Transverse colon (tissue), 4 donors: ENCODE results near the gene RAPGEF2. TPM values are rescaled to one million over a fixed set of nuclear protein-coding genes. Genes with fewer than 3 reads are reported as not detected.
"Not testable (repeated sequence)": the region's sequence is repeated elsewhere in the genome, so short reads cannot be mapped to it uniquely, and the experiment has no call there.

Experiments
- DNase-seq: peaks from one replicate; pipeline ENCODE4 v3.0.0-alpha.2; 2019
- H3K27ac ChIP-seq, 4 donors: fragments of 200-600 bp; sonication (generic); 2 replicates each; pipeline ENCODE4 v1.5.1; 2016 to 2018; ENCODE audit warnings: inconsistent platforms in 4 of 4
- H3K27me3 ChIP-seq: fragments of 200-600 bp; sonication (generic); 2 replicates; pipeline ENCODE4 v1.5.1; 2017; ENCODE audit warnings: inconsistent platforms
- H3K36me3 ChIP-seq, 4 donors: fragments of 200-600 bp; sonication (generic); 2 replicates each; pipeline ENCODE4 v1.5.1; 2017 to 2019; ENCODE audit warnings: inconsistent platforms in 4 of 4
- H3K4me1 ChIP-seq, 4 donors: fragments of 200-600 bp; sonication (generic); 2 replicates each; pipeline ENCODE4 v1.5.1; 2017 to 2020; ENCODE audit warnings: inconsistent platforms in 4 of 4
- H3K4me3 ChIP-seq, 4 donors: fragments of 200-600 bp; sonication (generic); 1 replicate in 1 of 4; 2 replicates in 3 of 4; pipeline versions ENCODE4 v1.5.1 to v1.6.1; 2017 to 2019; ENCODE audit warnings: inconsistent platforms in 4 of 4
- H3K9me3 ChIP-seq, 2 donors: fragments of 200-600 bp; sonication (generic); 2 replicates each; pipeline ENCODE4 v1.5.1; 2017 to 2019; ENCODE audit warnings: inconsistent platforms in 2 of 2
- EP300 ChIP-seq: sonication (generic); formaldehyde crosslinking; IDR thresholded peaks from one replicate; pipeline ENCODE4 v1.6.1; 2017; ENCODE audit warnings: antibody characterized with exemption, low read depth
- POLR2A ChIP-seq: fragments of 450-650 bp; IDR thresholded peaks from one replicate; pipeline ENCODE4 v1.6.1; 2016; ENCODE audit warnings: antibody characterized with exemption, mild to moderate bottlenecking, moderate library complexity
- POLR2AphosphoS5 ChIP-seq, 3 donors: sonication (generic); formaldehyde crosslinking; IDR thresholded peaks; one replicate each; pipeline ENCODE4 v1.6.1; 2016; ENCODE audit warnings: antibody characterized with exemption in 3 of 3
- WGBS, 2 donors: methylation state at CpG; one replicate each; pipeline ENCODE4 v1.1.5; 2018; ENCODE audit warnings: low coverage in 1 of 2; 5-methylcytosine and 5-hydroxymethylcytosine counted together
- in situ Hi-C, 4 donors: fragments of 200-750 bp; cut with MboI; loops; one replicate each; pipeline versions ENCODE4 v1.15.0 to v1.15.1; 2017; ENCODE audit warnings: low sequenced_read_pairs in 3 of 4, low pct_ligation_motif_present in 1 of 4, low pct_unique_long_range_greater_than_20kb in 1 of 4
- intact Hi-C: fragments of 100-400 bp; cut with DNase I; formaldehyde crosslinking; loops from one replicate; pipeline ENCODE4 v1.15.1; 2023; ENCODE audit warnings: low total_unique reads
- total RNA-seq, 4 donors: library from RNA; depleted of rRNA; stranded (reverse); fragments of >200 nt; gene quantifications; one replicate each; pipeline ENCODE4 v1.1.0, GENCODE V29; 2016
- TF ChIP-seq, protein P1 (sequence below), 5 experiments: fragments of 200-600 bp in 3 of 5; fragments of 450-650 bp in 2 of 5; sonication (generic) in 3 of 5; IDR thresholded peaks; 1 replicate in 2 of 5; 2 replicates in 3 of 5; pipeline ENCODE4 v1.5.1; 2016 to 2017; ENCODE audit warnings: antibody characterized with exemption in 5 of 5, inconsistent platforms in 3 of 5, mild to moderate bottlenecking in 2 of 5, moderate library complexity in 1 of 5

RAPGEF2 gene
- total RNA-seq, 4 donors from 2014 or later, result 23.3 to 64.8 (median 49.6) TPM

DNA sequence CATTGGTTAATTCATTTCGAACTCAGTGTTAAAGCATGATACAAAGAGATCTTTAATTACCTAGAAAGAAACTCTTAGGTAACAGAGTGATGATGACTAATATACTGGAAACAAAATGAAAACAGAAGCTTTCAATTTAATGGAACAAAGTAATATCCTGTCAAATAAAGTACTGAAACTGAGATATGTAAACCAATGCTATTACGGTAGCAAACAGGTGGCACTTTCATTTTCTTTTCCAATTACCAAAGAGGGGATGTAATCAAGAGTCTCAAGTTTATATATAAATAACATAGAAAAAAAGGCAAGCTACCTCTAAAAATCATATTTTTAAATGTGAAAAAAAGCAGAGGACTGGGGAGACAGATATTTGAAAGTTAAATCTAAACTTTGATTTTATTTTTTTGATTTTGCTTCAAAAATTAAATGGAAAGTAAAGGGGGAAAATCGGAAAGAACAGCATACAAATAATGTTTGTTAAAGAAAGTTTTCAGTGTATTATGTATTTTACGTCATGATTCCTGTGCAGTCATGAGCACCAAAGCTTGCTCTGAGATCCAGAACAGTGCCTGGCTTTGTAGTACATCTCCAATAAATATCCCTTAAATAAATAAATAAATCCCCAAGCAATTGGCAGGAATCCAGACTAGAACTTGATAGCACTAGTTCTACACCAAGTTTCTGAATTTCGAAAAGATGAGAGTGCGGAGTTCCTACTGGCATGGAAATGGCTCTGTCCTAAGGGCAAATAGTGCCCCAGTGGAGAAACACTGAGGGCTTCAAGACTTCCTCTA lies 25.0 kb upstream of the RAPGEF2 start:
- H3K4me1 ChIP-seq, result peaks cover 0 to 5% (median 0%) of the 10 kb centered on the region in 4 donors
- TF ChIP-seq, protein P1, sequence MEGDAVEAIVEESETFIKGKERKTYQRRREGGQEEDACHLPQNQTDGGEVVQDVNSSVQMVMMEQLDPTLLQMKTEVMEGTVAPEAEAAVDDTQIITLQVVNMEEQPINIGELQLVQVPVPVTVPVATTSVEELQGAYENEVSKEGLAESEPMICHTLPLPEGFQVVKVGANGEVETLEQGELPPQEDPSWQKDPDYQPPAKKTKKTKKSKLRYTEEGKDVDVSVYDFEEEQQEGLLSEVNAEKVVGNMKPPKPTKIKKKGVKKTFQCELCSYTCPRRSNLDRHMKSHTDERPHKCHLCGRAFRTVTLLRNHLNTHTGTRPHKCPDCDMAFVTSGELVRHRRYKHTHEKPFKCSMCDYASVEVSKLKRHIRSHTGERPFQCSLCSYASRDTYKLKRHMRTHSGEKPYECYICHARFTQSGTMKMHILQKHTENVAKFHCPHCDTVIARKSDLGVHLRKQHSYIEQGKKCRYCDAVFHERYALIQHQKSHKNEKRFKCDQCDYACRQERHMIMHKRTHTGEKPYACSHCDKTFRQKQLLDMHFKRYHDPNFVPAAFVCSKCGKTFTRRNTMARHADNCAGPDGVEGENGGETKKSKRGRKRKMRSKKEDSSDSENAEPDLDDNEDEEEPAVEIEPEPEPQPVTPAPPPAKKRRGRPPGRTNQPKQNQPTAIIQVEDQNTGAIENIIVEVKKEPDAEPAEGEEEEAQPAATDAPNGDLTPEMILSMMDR (IDR thresholded peaks at IDR 0.05), result no peak
- TF ChIP-seq POLR2AphosphoS5 (IDR thresholded peaks at IDR 0.05) (no peak), EP300 (no peak), POLR2A (no peak)
- no peaks in the 10 kb centered on the region for H3K9me3 ChIP-seq
- intact Hi-C loops (no loop called here), in situ Hi-C loops (no loop called here)
- no peaks in the 10 kb centered on the region for H3K27me3 ChIP-seq
- H3K36me3 ChIP-seq, result no peaks in the 10 kb centered on the region
- H3K4me3 ChIP-seq, result no peak overlapping the region
- 56 to 62% methylated on average over 6 of the region's 6 CpGs for WGBS, 2 donors
- peak overlapping the region in 1 of 4 donors; percentile 6 for H3K27ac ChIP-seq
- no peak for DNase-seq

DNA sequence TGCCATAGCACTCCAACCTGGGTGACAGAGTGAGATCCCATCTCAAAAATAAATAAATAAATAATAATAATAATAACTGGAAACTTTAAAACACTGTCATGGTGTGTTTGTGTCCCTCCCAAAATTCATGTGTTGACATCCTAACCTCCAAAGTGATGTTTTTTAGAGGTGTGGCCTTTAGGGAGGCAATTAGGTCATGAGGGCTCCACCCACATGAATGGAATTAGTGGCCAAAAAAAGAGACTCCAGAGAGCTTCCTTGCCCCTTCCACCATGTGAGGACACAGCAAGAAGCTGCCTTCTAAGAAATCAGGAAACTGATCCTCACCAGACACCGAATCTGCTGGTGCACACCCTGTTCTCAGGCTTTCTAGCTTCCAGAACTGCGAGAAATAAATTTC lies 23.8 kb upstream of the RAPGEF2 start:
- no peaks in the 10 kb centered on the region for H3K27me3 ChIP-seq
- 73% methylated on average over 2 of the region's 2 CpGs; no CpG with 5 or more reads in 1 of the 2 donors for WGBS, 2 donors
- intact Hi-C loops (no loop called here), in situ Hi-C loops (no loop called here)
- no peak overlapping the region for H3K4me3 ChIP-seq
- H3K9me3 ChIP-seq, result no peaks in the 10 kb centered on the region
- TF ChIP-seq POLR2A (no peak), POLR2AphosphoS5 (IDR thresholded peaks at IDR 0.05) (no peak), EP300 (no peak)
- TF ChIP-seq, protein P1 (IDR thresholded peaks at IDR 0.05), result no peak
- peaks cover 0 to 5% (median 0%) of the 10 kb centered on the region in 4 donors for H3K4me1 ChIP-seq
- no peak for DNase-seq
- no peak overlapping the region for H3K27ac ChIP-seq
- H3K36me3 ChIP-seq, result no peaks in the 10 kb centered on the region

DNA sequence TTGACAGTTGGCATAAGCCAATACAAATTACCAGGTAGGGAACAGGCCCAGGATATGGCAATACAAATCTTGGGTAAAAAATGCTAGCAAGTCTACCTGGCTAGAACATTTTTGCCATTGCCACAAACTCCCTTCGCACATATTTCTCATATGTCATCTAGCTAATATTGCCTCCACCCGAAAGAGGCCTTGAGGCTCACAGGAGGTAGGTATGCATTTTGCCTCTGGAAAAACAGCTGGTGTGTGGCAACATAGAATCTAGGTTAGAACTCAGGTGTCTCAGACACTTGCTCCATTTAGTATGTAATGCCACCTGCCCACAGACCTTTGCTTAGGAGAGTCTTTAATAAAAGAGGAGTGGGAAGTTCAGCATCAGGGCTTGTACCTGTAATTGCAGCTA lies 16.3 kb upstream of the RAPGEF2 start:
- Histone ChIP-seq H3K9me3 (no peaks in the 10 kb centered on the region), H3K36me3 (no peaks in the 10 kb centered on the region), H3K27ac (no peak overlapping the region), H3K27me3 (no peaks in the 10 kb centered on the region), H3K4me3 (no peak overlapping the region), H3K4me1 (no peaks in the 10 kb centered on the region)
- no peak for TF ChIP-seq EP300
- TF ChIP-seq, protein P1 (IDR thresholded peaks at IDR 0.05), result no peak
- TF ChIP-seq POLR2AphosphoS5 (IDR thresholded peaks at IDR 0.05), result no peak
- TF ChIP-seq POLR2A, result no peak
- intact Hi-C loops, result no loop called here
- 85 to 100% methylated on average over 2 of the region's 2 CpGs for WGBS, 2 donors
- no peak for DNase-seq
- in situ Hi-C loops, result no loop called here

DNA sequence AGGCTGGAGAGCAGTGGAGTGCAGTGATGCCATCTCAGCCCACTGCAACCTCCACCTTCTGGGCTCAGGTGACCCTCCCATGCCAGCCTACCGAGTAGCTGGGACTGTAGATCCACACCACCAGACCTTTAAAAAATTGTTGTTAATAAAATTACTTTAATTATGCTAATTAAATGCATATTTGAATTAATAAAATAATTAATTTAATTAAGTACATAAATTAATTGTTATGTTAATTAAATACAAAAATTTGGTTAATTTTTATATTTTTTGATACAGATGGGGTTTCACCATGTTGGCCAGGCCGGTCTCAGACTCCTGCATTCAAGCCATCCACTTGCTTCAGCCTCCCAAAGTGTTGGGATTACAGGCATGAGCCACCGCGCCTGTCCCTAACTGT lies 12.6 kb upstream of the RAPGEF2 start:
- Histone ChIP-seq H3K4me1 (no peaks in the 10 kb centered on the region), H3K27ac (no peak overlapping the region), H3K4me3 (no peak overlapping the region), H3K9me3 (no peaks in the 10 kb centered on the region), H3K27me3 (no peaks in the 10 kb centered on the region), H3K36me3 (no peaks in the 10 kb centered on the region)
- TF ChIP-seq POLR2AphosphoS5 (IDR thresholded peaks at IDR 0.05) (no peak), POLR2A (no peak), EP300 (no peak)
- TF ChIP-seq, protein P1 (IDR thresholded peaks at IDR 0.05), result no peak
- intact Hi-C loops (no loop called here), in situ Hi-C loops (no loop called here)
- WGBS, 2 donors, result 86 to 93% methylated on average over 4 of the region's 4 CpGs
- DNase-seq, result no peak

DNA sequence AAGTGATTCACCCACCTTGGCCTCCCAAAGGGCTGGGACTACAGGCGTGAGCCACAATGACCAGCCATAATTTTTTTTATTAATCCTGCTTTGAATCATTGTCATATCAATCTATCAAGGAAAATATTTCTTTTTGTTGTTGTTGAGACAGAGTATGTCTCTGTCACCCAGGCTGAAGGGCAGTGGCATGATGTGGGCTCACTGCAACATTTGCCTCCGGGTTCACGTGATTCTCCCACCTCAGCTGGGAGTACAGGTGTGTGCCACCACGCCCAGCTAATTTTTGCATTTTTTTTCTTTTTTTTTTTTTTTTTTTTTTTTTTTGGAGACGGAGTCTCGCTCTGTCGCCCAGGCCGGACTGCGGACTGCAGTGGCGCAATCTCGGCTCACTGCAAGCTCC lies 8.7 kb upstream of the RAPGEF2 start:
- H3K27ac ChIP-seq, intact Hi-C loops, H3K27me3 ChIP-seq, H3K4me3 ChIP-seq, in situ Hi-C loops, H3K36me3 ChIP-seq, H3K4me1 ChIP-seq, DNase-seq, H3K9me3 ChIP-seq: not testable (repeated sequence)
- 86% methylated on average over 4 of the region's 11 CpGs for WGBS, 2 donors
